Vagina (tissue), 2 donors: ENCODE results near the gene DST. TPM values are rescaled to one million over a fixed set of nuclear protein-coding genes. Genes with fewer than 3 reads are reported as not detected.

Experiments
- DNase-seq, 2 donors: peaks; one replicate each; pipeline ENCODE4 v3.0.0-alpha.2; 2017; ENCODE audit errors: extremely low spot score in 2 of 2
- H3K27ac ChIP-seq: fragments of 200-600 bp; sonication (generic); one replicate; pipeline ENCODE4 v1.5.1; 2019
- H3K27me3 ChIP-seq: fragments of 200-600 bp; sonication (generic); one replicate; pipeline ENCODE4 v1.5.1; 2019
- H3K36me3 ChIP-seq, 2 donors: fragments of 200-600 bp; sonication (generic); one replicate each; pipeline ENCODE4 v1.5.1; 2017 to 2019
- H3K4me1 ChIP-seq: fragments of 200-600 bp; sonication (generic); one replicate; pipeline ENCODE4 v1.5.1; 2019
- H3K4me3 ChIP-seq, 2 donors: fragments of 200-600 bp; sonication (generic); 1 replicate in 1 of 2; 2 replicates in 1 of 2; pipeline ENCODE4 v1.5.1; 2016 to 2019
- H3K9me3 ChIP-seq: fragments of 200-600 bp; sonication (generic); one replicate; pipeline ENCODE4 v1.5.1; 2019
- CTCF ChIP-seq, 3 experiments: fragments of 450-650 bp in 2 of 3; fragments of 200-600 bp in 1 of 3; sonication (generic) in 1 of 3; IDR thresholded peaks; one replicate each; pipeline ENCODE4 v1.5.1; 2017 to 2019; ENCODE audit warnings: antibody characterized with exemption in 3 of 3, mild to moderate bottlenecking in 2 of 3, moderate library complexity in 2 of 3
- POLR2A ChIP-seq, 2 donors: fragments of 450-650 bp; IDR thresholded peaks; one replicate each; pipeline ENCODE4 v1.6.1; 2017; ENCODE audit warnings: antibody characterized with exemption in 2 of 2, mild to moderate bottlenecking in 2 of 2, moderate library complexity in 2 of 2
- POLR2AphosphoS5 ChIP-seq, 2 donors: sonication (generic); formaldehyde crosslinking; IDR thresholded peaks; one replicate each; pipeline ENCODE4 v1.9.0; 2017; ENCODE audit warnings: antibody characterized with exemption in 2 of 2, mild to moderate bottlenecking in 2 of 2, low read depth in 1 of 2; ENCODE audit not compliant: insufficient read depth in 1 of 2
- intact Hi-C: fragments of 100-400 bp; cut with DNase I; formaldehyde crosslinking; loops from one replicate; pipeline ENCODE4 v1.15.1; 2023
- total RNA-seq: library from RNA; depleted of rRNA; stranded (reverse); fragments of >200 nt; gene quantifications from one replicate; pipeline ENCODE4 v1.2.3, GENCODE V29; 2016

DST gene
- total RNA-seq, 1 donor from 2014 or later = 460 TPM

DNA sequence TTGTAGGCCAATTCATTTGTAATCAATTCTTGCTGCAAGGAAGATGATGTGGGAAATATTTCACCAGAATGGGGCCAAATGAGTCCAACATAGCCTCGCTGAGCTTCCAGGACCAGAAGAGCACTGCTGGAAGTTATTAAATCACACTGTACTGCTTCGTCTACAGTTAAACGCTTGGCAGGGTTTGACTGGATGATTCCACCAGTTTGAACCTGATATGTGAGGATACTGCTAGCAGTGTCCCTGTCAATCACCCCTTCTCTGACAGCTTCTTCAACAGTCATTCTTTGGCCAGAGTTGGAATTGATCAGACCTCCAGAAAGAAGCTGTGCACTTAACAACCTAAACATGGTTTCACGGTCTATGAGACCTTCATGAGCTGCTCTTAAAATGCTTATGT lies 34.4 kb downstream of the DST start:
- Histone ChIP-seq H3K4me3 (no peak overlapping the region), H3K27me3 (no peaks in the 10 kb centered on the region), H3K27ac (no peak overlapping the region), H3K9me3 (no peaks in the 10 kb centered on the region), H3K4me1 (no peaks in the 10 kb centered on the region), H3K36me3 (peaks cover 0 to 7% of the 10 kb centered on the region in 2 donors)
- no peak for TF ChIP-seq POLR2A (IDR thresholded peaks at IDR 0.05)
- TF ChIP-seq CTCF (IDR thresholded peaks at IDR 0.05) = no peak
- TF ChIP-seq POLR2AphosphoS5 (IDR thresholded peaks at IDR 0.05; ENCODE audit: insufficient read depth in 1 of 2, low read depth in 1 of 2) = no peak
- intact Hi-C loops = no loop called here
- DNase-seq = no peak

DNA sequence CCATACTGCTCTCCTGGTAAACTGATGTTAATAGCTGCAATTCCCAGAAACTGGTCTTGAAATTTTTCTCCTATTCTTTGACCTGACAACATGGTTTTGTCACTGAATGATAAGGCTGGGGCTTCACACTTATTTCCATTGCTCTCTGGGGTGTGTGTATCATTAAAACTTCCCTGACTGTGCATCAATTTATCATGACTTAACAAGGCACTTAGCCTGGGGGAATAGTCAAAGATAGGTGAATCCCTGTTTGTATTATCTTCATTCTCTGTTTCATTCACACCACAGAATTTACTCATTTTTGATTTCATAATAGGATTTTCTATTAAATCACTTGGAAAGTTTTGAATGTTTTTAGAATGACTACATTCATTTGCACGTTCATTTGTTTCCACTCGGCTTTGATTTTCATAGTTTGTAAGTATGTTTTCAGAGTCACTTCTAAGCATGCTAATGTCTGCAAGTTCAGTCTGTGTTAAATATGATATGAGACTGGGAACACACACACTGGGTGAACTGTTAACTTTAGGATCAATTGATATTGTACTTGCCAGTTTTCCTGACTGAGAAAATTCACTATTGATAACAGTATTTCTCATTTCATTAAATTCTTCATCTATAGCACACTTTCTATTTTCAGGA lies 35.5 kb downstream of the DST start:
- DNase-seq = no peak
- intact Hi-C loops = no loop called here
- TF ChIP-seq POLR2A (IDR thresholded peaks at IDR 0.05) (no peak), CTCF (IDR thresholded peaks at IDR 0.05) (no peak), POLR2AphosphoS5 (IDR thresholded peaks at IDR 0.05; ENCODE audit: insufficient read depth in 1 of 2, low read depth in 1 of 2) (no peak)
- no peak overlapping the region for H3K27ac ChIP-seq
- no peaks in the 10 kb centered on the region for H3K4me1 ChIP-seq
- no peaks in the 10 kb centered on the region for H3K27me3 ChIP-seq
- no peaks in the 10 kb centered on the region for H3K9me3 ChIP-seq
- no peak overlapping the region for H3K4me3 ChIP-seq
- peaks cover 0 to 7% of the 10 kb centered on the region in 2 donors for H3K36me3 ChIP-seq

DNA sequence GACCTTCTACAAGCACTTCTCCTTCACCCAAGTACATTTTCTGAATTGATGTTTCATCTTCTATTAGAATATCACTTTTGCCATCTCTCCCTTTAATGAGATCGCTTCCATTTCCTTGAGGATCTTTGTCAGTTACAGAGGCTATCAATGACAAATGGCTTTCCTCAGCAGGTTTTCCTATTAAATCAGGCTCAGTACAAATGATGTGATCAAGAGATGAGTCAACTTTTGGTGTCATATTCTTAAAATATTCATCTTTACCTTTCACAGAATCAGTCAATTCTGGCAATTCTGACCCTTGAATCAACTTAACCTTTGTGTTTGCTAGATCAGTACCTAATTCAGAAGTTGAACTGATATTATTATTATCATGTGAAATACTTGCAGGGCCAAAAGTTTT lies 37.3 kb downstream of the DST start:
- H3K9me3 ChIP-seq = no peaks in the 10 kb centered on the region
- no peak for DNase-seq
- peaks cover 0 to 7% of the 10 kb centered on the region in 2 donors for H3K36me3 ChIP-seq
- H3K27ac ChIP-seq = no peak overlapping the region
- H3K4me1 ChIP-seq = no peaks in the 10 kb centered on the region
- H3K27me3 ChIP-seq = no peaks in the 10 kb centered on the region
- intact Hi-C loops = no loop called here
- TF ChIP-seq POLR2A (IDR thresholded peaks at IDR 0.05) = no peak
- no peak overlapping the region for H3K4me3 ChIP-seq

- Histone ChIP-seq H3K4me3 (no peak overlapping the region), H3K9me3 (no peaks in the 10 kb centered on the region), H3K27ac (no peak overlapping the region), H3K4me1 (no peaks in the 10 kb centered on the region), H3K36me3 (peaks cover 0 to 7% of the 10 kb centered on the region in 2 donors), H3K27me3 (no peaks in the 10 kb centered on the region)
- TF ChIP-seq POLR2A (IDR thresholded peaks at IDR 0.05) (no peak), CTCF (IDR thresholded peaks at IDR 0.05) (no peak), POLR2AphosphoS5 (IDR thresholded peaks at IDR 0.05; ENCODE audit: insufficient read depth in 1 of 2, low read depth in 1 of 2) (no peak)
- intact Hi-C loops = no loop called here
- no peak for DNase-seq
These were observed 38.5 kb downstream of the DST start for GRCh38 chr6:56604186-56604585.

DNA sequence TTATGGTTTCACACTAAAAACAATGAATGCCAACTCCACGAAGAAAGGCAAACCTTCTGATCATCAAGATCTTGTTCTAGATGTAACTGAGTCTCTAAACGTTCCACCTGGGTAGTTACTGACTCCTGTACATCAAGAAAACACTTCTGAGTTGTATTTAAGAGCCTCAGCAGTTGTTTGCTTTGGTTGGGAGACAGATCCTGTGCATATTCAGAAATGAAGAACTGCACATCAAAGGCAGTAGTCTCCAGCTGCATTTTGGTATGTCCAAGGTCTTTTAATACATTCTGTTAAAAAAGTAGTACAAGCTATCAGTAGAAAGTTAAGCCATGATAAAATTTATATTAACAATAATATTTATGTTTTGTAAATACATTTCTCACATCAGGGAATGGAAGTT lies 41.3 kb downstream of the DST start:
- peaks cover 0 to 9% of the 10 kb centered on the region in 2 donors for H3K36me3 ChIP-seq
- H3K4me3 ChIP-seq = no peak overlapping the region
- H3K27me3 ChIP-seq = no peaks in the 10 kb centered on the region
- H3K9me3 ChIP-seq = no peaks in the 10 kb centered on the region
- TF ChIP-seq POLR2AphosphoS5 (IDR thresholded peaks at IDR 0.05; ENCODE audit: insufficient read depth in 1 of 2, low read depth in 1 of 2) = no peak
- no peak for TF ChIP-seq CTCF (IDR thresholded peaks at IDR 0.05)
- TF ChIP-seq POLR2A (IDR thresholded peaks at IDR 0.05) = no peak
- no peaks in the 10 kb centered on the region for H3K4me1 ChIP-seq
- intact Hi-C loops = no loop called here
- no peak overlapping the region for H3K27ac ChIP-seq
- no peak for DNase-seq
